OCI-M2 (cell line): ENCODE measurements around the gene TRDN.
"Not testable (repeated sequence)": the region's sequence is repeated elsewhere in the genome, so short reads cannot be mapped to it uniquely, and the experiment has no call there.

Experiments
- DNase-seq: peaks from one replicate; lab custom pipeline; 2025; ENCODE audit not compliant: unreplicated experiment; lab: John Stamatoyannopoulos, UW

The TRDN gene

GRCh38 chr6:123316733-123317323, 319.9 kb downstream of the TRDN start:
- no peak for DNase-seq

- DNase-seq, result not testable (repeated sequence)
Measured at GRCh38 chr6:123314459-123314858, 322.3 kb downstream of the TRDN start.

GRCh38 chr6:123309130-123309529, 327.6 kb downstream of the TRDN start:
- DNase-seq, result no peak

DNA sequence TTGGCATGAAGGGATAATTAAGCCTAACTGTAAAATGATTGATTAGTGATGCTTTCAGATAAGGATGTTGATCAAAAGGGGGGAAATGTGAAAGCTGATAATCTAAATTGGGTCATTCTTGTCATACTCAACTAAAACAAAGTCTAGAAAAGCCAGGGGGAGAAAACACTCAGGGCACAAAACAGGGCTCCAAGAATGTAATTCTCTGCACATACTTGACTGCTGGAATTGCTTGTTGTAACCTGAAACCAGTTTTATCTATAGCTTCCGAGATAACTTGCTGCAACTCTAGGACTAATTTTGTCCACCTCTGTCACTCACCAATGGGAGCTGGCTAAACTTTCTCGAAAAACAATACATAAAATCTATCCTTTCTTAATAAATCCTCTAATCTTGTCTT, 330.4 kb downstream of the TRDN start:
- no peak for DNase-seq

- DNase-seq, result no peak
Measured at GRCh38 chr6:123295672-123296071, 341.1 kb downstream of the TRDN start.

GRCh38 chr6:123295181-123295580, 341.6 kb downstream of the TRDN start:
- no peak for DNase-seq

DNA sequence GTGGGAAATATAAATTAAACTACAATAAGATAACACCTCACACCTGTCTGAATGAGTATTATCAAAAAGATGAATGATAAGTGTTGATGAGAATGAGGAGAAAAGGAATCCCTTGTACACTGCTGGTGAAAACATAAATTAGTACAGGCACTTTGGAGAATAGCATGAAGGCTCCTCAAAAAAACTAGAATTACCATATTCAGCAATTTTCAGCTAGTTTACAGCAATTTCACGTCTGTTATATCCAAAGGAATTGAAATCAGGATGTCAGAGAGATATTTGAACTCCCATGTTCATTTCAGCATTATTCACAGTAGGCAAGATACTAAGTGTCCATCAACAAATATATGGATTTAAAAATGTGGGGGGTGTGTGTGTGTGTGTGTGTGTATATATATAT, 348.1 kb downstream of the TRDN start:
- no peak for DNase-seq

DNA sequence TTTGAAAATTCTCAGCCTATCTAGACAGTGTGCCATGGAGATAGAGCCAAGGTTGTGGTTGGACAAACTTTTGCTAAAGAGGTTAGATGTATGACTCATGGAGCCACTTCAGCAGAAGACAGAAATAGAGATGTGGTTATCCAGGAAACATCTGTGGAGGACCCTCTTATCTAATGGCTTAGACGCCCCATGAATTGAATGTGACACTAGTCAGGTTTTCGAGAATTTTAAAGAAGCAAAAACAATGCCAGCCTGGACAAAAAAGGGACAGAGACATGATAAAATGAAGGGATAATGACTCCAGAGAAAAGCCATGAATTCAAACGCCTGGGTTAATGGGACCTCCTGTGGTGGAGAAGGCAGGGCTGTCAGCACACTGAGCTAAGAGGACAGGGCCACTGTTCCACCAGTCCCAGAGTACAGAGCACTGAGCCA, 360.2 kb downstream of the TRDN start:
- peak; percentile 58 for DNase-seq

- no peak for DNase-seq
Measured at GRCh38 chr6:123263981-123264380, 372.8 kb downstream of the TRDN start.

- no peak for DNase-seq
Measured at GRCh38 chr6:123240626-123241025, 396.1 kb downstream of the TRDN start.

- no peak for DNase-seq
Measured at GRCh38 chr6:123233336-123233735, 403.4 kb downstream of the TRDN start.

DNA sequence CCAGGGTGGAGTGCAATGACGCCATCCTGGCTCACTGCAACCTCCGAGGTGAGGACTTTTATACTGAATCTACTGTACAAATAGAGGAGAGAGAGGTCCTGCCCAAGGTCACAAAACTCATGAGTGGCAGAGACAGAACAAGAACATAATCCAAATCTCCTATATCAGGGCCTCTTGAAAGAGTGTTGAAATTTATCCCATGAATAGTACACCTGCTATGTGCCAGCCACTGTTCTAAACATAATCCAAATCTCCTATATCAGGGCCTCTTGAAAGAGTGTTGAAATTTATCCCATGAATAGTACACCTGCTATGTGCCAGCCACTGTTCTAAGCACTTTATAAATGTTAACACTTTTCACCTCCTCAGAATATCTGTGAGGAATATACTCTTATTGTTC, 409.0 kb downstream of the TRDN start:
- not testable (repeated sequence) for DNase-seq

GRCh38 chr6:123226398-123226797, 410.4 kb downstream of the TRDN start:
- DNase-seq, result no peak

DNA sequence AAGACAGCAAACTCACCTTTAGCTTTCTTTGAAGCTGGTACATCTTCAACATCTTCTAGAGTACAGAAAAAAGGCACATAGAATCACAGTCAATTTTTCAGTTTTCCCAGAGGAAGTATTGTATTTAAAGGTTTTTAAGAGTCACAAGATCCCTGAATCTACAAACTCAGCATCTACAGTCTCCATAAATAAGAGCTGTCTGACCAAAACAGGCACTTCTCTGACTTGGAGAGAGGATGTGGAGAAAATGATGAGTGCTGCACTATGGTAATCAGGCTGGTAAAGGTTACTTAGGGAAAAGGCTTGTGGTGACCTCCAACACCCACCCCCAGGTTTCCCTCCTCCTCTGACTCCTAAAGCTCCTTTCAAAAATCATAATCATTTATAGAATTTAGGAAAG, 412.7 kb downstream of the TRDN start:
- no peak for DNase-seq

DNA sequence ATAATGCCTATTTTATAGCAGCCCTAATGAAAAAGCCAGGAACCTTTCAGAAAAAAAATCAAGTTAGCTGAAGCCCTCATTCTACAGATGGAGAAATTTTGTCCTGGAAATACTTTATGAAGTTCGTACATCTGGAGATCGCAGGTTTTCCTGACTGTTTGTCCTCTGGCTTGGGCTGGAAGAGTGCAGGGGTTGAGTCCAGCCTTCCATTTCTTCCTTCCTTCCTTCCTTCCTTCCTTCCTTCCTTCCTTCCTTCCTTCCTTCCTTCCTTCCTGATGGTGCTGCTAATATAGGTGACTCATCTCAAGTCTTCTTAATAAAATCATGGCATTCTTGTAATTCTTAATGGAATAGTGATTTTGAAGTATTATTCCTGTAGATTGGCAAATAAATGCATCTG, 413.3 kb downstream of the TRDN start:
- no peak for DNase-seq

GRCh38 chr6:123215211-123215610, 421.5 kb downstream of the TRDN start:
- DNase-seq, result no peak

GRCh38 chr6:123214433-123214832, 422.3 kb downstream of the TRDN start:
- no peak for DNase-seq

DNA sequence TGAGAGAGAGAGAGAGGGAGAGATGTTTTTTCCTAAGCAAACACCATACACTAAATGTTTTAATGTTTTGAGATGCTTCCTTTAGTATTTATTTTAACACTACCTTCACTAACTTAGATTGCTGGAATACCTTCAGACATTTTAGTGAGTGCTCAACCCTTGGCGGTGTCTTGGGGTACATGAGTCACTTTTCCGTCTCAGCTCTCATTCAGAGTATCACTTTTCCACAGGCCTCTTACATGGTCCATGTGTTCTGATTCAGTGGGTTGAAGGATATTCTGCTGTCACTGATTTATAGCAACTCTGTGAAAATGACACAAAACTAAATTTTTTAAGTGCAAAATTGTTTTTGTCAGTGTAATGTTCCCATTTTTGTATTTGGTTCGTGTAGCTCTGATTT, 422.8 kb downstream of the TRDN start:
- DNase-seq, result no peak

- no peak for DNase-seq
Measured at GRCh38 chr6:123211777-123212545, 424.8 kb downstream of the TRDN start.

DNA sequence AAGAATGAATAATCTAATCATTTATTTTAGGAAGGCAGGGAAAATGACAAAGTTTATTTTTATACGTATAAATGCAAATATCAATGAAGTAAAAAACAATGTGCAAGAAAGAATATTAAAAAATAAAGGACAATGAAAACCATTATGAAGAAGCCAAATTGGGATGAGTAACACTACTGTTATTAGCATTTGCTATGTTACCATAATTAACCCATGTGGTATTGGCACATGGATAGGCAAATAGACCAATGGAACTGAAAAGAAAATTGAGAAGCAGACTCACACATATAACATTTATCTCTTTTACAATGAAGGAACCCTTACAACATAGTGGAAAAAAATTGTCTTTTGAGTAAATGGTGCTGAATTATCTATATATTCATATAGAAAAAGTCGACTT, 426.1 kb downstream of the TRDN start:
- no peak for DNase-seq

GRCh38 chr6:123207967-123208510, 428.7 kb downstream of the TRDN start:
- no peak for DNase-seq

- no peak for DNase-seq
Measured at GRCh38 chr6:123203928-123204327, 432.8 kb downstream of the TRDN start.
